ENCODE measurements around the gene DKC1.
A peak's percentile ranks its signal among the peaks of the same experiment; 100 is the strongest.

DKC1 gene

GRCh38 chrX:154805696-154806091 lies 43.0 kb downstream of the DKC1 start:
- H3K27me3 ChIP-seq (ENCODE audit: control insufficient read depth, low read length) = peaks cover 3% of the 10 kb centered on the region; the same call in 1 of the 2 replicates
- H3K4me1 ChIP-seq (ENCODE audit: control insufficient read depth, low read length) = peaks cover 7% of the 10 kb centered on the region; the same call in 1 of the 2 replicates
- no peaks in the 10 kb centered on the region for H3K9me3 ChIP-seq (ENCODE audit: control insufficient read depth, insufficient read depth, low read length)
- peak overlapping the region; percentile 68 for H3K4me2 ChIP-seq (ENCODE audit: low read length)
- no peaks in the 10 kb centered on the region for H3K9me2 ChIP-seq (replicated peaks; ENCODE audit: control insufficient read depth, low read length)
- TF ChIP-seq, protein P1, sequence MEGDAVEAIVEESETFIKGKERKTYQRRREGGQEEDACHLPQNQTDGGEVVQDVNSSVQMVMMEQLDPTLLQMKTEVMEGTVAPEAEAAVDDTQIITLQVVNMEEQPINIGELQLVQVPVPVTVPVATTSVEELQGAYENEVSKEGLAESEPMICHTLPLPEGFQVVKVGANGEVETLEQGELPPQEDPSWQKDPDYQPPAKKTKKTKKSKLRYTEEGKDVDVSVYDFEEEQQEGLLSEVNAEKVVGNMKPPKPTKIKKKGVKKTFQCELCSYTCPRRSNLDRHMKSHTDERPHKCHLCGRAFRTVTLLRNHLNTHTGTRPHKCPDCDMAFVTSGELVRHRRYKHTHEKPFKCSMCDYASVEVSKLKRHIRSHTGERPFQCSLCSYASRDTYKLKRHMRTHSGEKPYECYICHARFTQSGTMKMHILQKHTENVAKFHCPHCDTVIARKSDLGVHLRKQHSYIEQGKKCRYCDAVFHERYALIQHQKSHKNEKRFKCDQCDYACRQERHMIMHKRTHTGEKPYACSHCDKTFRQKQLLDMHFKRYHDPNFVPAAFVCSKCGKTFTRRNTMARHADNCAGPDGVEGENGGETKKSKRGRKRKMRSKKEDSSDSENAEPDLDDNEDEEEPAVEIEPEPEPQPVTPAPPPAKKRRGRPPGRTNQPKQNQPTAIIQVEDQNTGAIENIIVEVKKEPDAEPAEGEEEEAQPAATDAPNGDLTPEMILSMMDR (IDR thresholded peaks at IDR 0.05; ENCODE audit: low read depth, low read length, poor library complexity, severe bottlenecking) = no peak
- TF ChIP-seq EZH2phosphoT487 (IDR thresholded peaks at IDR 0.05; ENCODE audit: borderline replicate concordance, low read length) = no peak
- H3K27ac ChIP-seq (ENCODE audit: low read depth, low read length) = no peak overlapping the region
- H3K36me3 ChIP-seq (ENCODE audit: control insufficient read depth, low read length) = no peaks in the 10 kb centered on the region
- peak overlapping the region; percentile 63 for H3K4me3 ChIP-seq (ENCODE audit: low read length)
- H3F3A ChIP-seq (ENCODE audit: control insufficient read depth, insufficient read depth) = no peaks in the 10 kb centered on the region
- H4K20me1 ChIP-seq (ENCODE audit: control insufficient read depth, insufficient read depth, low read depth, low read length) = no peaks in the 10 kb centered on the region
- H3K79me2 ChIP-seq (ENCODE audit: control insufficient read depth, low read length) = no peaks in the 10 kb centered on the region

DNA sequence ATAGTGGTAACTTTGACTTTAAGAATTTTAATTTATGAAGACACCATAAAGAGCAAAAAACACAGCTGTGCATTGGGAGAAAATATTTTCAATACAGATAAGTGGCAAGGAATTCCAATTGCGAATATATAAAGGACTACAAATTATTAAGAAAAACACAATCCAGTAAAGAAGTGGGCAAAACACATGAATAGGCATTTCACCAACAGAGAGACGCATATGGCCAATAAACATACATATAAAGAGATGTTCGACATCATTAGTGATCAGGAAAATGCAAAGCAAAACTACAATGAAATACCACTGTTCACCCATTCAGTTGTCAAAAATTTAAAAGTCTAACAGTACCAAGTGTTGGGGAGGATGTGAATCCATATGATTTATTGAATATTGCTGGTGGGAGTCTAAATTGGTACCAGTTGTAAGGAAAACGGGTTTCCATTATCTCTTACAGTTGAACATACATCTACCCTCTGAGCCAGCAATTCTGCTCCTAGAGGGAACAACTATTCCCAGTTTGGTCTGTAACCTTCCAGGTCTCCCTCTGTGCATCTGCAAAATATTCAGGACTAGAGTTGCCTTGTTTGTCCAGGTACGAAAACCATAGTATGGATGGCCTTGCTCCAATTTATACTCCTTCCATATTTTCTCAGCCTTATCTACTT lies 44.3 kb downstream of the DKC1 start:
- no peaks in the 10 kb centered on the region for H3K79me2 ChIP-seq (ENCODE audit: control insufficient read depth, low read length)
- TF ChIP-seq EZH2phosphoT487 (IDR thresholded peaks at IDR 0.05; ENCODE audit: borderline replicate concordance, low read length) = no peak
- TF ChIP-seq, protein P1 (IDR thresholded peaks at IDR 0.05; ENCODE audit: low read depth, low read length, poor library complexity, severe bottlenecking) = no peak
- peaks cover 3% of the 10 kb centered on the region; the same call in 1 of the 2 replicates for H3K27me3 ChIP-seq (ENCODE audit: control insufficient read depth, low read length)
- H3F3A ChIP-seq (ENCODE audit: control insufficient read depth, insufficient read depth) = no peaks in the 10 kb centered on the region
- H4K20me1 ChIP-seq (ENCODE audit: control insufficient read depth, insufficient read depth, low read depth, low read length) = no peaks in the 10 kb centered on the region
- no peaks in the 10 kb centered on the region for H3K36me3 ChIP-seq (ENCODE audit: control insufficient read depth, low read length)
- no peak overlapping the region for H3K4me2 ChIP-seq (ENCODE audit: low read length)
- no peak overlapping the region for H3K27ac ChIP-seq (ENCODE audit: low read depth, low read length)
- no peak overlapping the region for H3K4me3 ChIP-seq (ENCODE audit: low read length)
- H3K9me2 ChIP-seq (replicated peaks; ENCODE audit: control insufficient read depth, low read length) = no peaks in the 10 kb centered on the region
- H3K9me3 ChIP-seq (ENCODE audit: control insufficient read depth, insufficient read depth, low read length) = no peaks in the 10 kb centered on the region
- H3K4me1 ChIP-seq (ENCODE audit: control insufficient read depth, low read length) = peaks cover 5% of the 10 kb centered on the region; the same call in 1 of the 2 replicates

GRCh38 chrX:154809939-154810665 lies 47.4 kb downstream of the DKC1 start:
- Histone ChIP-seq H3F3A (ENCODE audit: control insufficient read depth, insufficient read depth) (no peaks in the 10 kb centered on the region), H3K9me3 (ENCODE audit: control insufficient read depth, insufficient read depth, low read length) (no peaks in the 10 kb centered on the region), H3K9me2 (replicated peaks; ENCODE audit: control insufficient read depth, low read length) (no peaks in the 10 kb centered on the region), H3K4me2 (ENCODE audit: low read length) (no peak overlapping the region), H3K27ac (ENCODE audit: low read depth, low read length) (no peak overlapping the region), H4K20me1 (ENCODE audit: control insufficient read depth, insufficient read depth, low read depth, low read length) (no peaks in the 10 kb centered on the region), H3K79me2 (ENCODE audit: control insufficient read depth, low read length) (no peaks in the 10 kb centered on the region), H3K36me3 (ENCODE audit: control insufficient read depth, low read length) (no peaks in the 10 kb centered on the region), H3K27me3 (ENCODE audit: control insufficient read depth, low read length) (no peaks in the 10 kb centered on the region), H3K4me1 (ENCODE audit: control insufficient read depth, low read length) (peaks cover 5% of the 10 kb centered on the region; the same call in 1 of the 2 replicates), H3K4me3 (ENCODE audit: low read length) (no peak overlapping the region)
- no peak for TF ChIP-seq EZH2phosphoT487 (IDR thresholded peaks at IDR 0.05; ENCODE audit: borderline replicate concordance, low read length)
- TF ChIP-seq, protein P1 (IDR thresholded peaks at IDR 0.05; ENCODE audit: low read depth, low read length, poor library complexity, severe bottlenecking) = no peak
